BJ (cell line): Measurements from ENCODE around the gene TC2N. TPM values are rescaled to one million over a fixed set of nuclear protein-coding genes. Genes with fewer than 3 reads are reported as not detected.

ENCODE experiments used
- CTCF ChIA-PET: fragments of 350-600 bp; formaldehyde crosslinking; extraction: SDS; loops from one replicate; lab custom pipeline; 2021; ENCODE audit warnings: antibody characterized with exemption, inconsistent platforms; lab: Yijun Ruan, JAX
- POLR2A ChIA-PET: fragments of 300-600 bp; sonication (Branson Sonifier 250); formaldehyde crosslinking; extraction: SDS; loops from one replicate; lab custom pipeline; 2021; ENCODE audit warnings: antibody characterized with exemption; lab: Charles Lee
- DNase-seq: peaks from one replicate; pipeline ENCODE4 v3.0.0-alpha.2; 2011; ENCODE audit warnings: low read depth
- H3K27me3 ChIP-seq: 2 replicates; pipeline ENCODE4 v1.6.0; 2011; ENCODE audit warnings: low read length; ENCODE audit not compliant: control insufficient read depth, insufficient read depth
- H3K36me3 ChIP-seq: 2 replicates; pipeline ENCODE4 v1.5.1; 2011; ENCODE audit warnings: low read length; ENCODE audit not compliant: control insufficient read depth, insufficient read depth
- H3K4me3 ChIP-seq: 2 replicates; pipeline ENCODE4 v1.5.1; 2011; ENCODE audit warnings: low read depth, mild to moderate bottlenecking, control low read depth, low read length
- polyA plus RNA-seq: library from polyadenylated mRNA; depleted of rRNA; stranded (reverse); fragments of >200 nt; gene quantifications from 2 replicates; pipeline ENCODE4 v1.2.3, GENCODE V29; 2011
- TF ChIP-seq, protein P1 (sequence below): IDR thresholded peaks from 2 replicates; pipeline ENCODE4 v1.5.1; 2011; ENCODE audit warnings: low read depth, mild to moderate bottlenecking, control low read depth, inconsistent platforms, low read length, moderate library complexity; ENCODE audit not compliant: insufficient read depth

TC2N gene
- polyA plus RNA-seq, 1 experiment = 0.05 TPM

DNA sequence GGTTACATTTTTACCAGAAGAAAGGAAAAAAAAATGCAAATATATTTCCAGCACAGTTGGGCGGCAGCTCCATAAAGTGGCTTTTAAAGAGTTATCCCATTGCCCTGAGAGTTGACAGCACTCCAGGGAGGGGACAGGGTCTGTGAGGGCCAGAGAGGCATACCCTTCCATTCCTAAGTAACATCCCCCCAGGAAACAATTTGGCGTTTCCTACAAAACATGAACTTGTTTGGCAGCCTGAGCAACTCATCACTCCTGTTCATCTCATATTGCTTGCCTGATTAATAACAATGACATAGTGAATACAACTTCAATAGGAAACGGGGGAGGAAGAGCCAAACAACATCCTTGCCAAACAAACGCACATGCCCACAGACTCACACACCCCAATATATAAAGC lies 23.3 kb downstream of the TC2N start:
- TF ChIP-seq, protein P1, sequence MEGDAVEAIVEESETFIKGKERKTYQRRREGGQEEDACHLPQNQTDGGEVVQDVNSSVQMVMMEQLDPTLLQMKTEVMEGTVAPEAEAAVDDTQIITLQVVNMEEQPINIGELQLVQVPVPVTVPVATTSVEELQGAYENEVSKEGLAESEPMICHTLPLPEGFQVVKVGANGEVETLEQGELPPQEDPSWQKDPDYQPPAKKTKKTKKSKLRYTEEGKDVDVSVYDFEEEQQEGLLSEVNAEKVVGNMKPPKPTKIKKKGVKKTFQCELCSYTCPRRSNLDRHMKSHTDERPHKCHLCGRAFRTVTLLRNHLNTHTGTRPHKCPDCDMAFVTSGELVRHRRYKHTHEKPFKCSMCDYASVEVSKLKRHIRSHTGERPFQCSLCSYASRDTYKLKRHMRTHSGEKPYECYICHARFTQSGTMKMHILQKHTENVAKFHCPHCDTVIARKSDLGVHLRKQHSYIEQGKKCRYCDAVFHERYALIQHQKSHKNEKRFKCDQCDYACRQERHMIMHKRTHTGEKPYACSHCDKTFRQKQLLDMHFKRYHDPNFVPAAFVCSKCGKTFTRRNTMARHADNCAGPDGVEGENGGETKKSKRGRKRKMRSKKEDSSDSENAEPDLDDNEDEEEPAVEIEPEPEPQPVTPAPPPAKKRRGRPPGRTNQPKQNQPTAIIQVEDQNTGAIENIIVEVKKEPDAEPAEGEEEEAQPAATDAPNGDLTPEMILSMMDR = no peak
- H3K27me3 ChIP-seq = peaks cover 1% of the 10 kb centered on the region; the same call in 1 of the 2 replicates
- no peak overlapping the region for H3K4me3 ChIP-seq
- H3K36me3 ChIP-seq = no peaks in the 10 kb centered on the region
- CTCF ChIA-PET = no interaction called here
- DNase-seq = no peak
- POLR2A ChIA-PET = no interaction called here

DNA sequence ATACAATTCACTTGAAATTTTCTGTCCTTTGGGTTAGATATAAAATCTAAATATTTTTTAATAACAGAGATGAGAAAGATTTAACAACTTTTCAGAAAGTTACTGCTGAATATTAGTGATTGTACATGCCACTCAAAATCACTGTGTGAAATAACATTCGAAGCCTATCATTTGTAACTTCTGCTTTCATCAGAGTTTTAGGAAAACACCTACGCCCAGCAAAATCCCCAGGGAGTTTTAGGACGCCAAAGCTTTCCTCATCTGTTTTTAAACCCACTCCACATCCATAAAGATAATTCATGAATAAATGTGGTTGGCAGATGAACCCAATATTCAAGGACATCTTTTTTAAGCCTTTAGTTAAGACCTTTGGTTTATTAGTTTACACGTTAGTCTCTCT lies 23.9 kb downstream of the TC2N start:
- no peak for DNase-seq
- peaks cover 1% of the 10 kb centered on the region; the same call in 1 of the 2 replicates for H3K27me3 ChIP-seq
- TF ChIP-seq, protein P1 = no peak
- CTCF ChIA-PET = no interaction called here
- POLR2A ChIA-PET = no interaction called here
- H3K36me3 ChIP-seq = no peaks in the 10 kb centered on the region
- H3K4me3 ChIP-seq = no peak overlapping the region

DNA sequence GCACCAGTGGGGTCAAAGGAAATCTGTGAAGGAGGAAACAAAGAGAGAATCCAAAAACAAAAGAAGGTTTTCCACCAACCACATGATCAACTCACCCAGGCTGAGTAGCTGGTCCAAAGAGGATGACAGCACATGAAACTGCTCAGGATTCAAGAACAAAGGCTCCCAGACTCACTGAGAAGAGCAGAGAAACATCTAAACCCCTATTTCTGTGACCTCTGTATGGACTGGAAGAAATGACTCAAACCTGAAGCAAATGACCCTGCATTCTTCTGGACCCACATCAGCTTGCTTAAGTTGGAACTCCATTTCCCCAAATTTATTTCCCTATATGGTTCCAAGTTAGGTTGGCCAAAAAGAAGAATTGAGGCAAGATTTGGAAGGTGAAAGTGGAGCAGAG lies 26.3 kb downstream of the TC2N start:
- peaks cover 5% of the 10 kb centered on the region for H3K27me3 ChIP-seq
- no peak for DNase-seq
- no peaks in the 10 kb centered on the region for H3K36me3 ChIP-seq
- TF ChIP-seq, protein P1 = no peak
- POLR2A ChIA-PET = no interaction called here
- CTCF ChIA-PET = interaction anchor here (0.6 kb wide), 1 partner anchor 938 kb away, joined by 3 read pairs; no protein-coding TSS in a partner anchor
- H3K4me3 ChIP-seq = no peak overlapping the region

DNA sequence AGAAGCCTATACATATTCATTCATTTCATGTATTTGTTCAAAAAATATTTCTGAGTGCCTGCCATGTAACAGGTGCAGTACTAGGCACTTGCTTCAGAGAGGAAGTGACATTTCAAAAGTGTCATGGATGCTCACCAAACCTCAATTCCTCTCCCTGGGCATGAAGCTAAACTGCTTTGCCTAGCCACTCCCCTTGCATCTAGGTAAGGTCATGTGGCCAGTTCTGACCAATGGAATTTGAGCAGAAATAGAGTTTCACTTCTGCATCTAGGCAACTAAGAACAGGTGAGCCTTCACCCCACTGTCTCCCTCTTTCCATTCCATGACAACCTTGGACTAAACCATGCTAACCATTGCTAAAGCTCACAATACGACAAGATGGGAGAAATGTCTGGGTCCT lies 27.6 kb downstream of the TC2N start:
- TF ChIP-seq, protein P1 = no peak
- H3K27me3 ChIP-seq = peaks cover 9% of the 10 kb centered on the region
- no peaks in the 10 kb centered on the region for H3K36me3 ChIP-seq
- no peak for DNase-seq
- ChIA-PET POLR2A (no interaction called here), CTCF (interaction anchor here (0.9 kb wide), 1 partner anchor 13 kb away, joined by 3 read pairs; no protein-coding TSS in a partner anchor)
- H3K4me3 ChIP-seq = no peak overlapping the region

DNA sequence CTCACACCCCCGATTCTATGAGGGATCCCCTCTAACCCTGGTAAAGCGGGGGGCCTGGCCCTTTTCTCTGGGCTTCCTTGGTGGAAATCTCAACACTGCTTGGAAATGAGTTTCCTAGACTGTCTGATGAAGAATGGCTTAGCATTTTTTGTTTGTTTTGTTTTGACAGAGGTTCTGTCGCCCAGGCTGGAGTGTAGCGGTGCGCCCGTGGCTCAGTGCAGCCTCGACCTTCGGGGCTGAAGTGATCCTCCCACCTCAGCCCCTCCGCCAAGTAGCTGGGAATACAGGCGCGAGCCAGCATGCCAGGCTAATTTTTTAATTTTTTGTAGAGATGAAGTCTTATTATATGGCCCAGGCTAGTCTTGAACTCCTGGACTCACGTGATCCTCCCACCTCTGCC lies 30.3 kb downstream of the TC2N start:
- ChIA-PET POLR2A (no interaction called here), CTCF (no interaction called here)
- DNase-seq = no peak
- TF ChIP-seq, protein P1 = no peak
- Histone ChIP-seq H3K4me3 (no peak overlapping the region), H3K27me3 (peaks cover 9% of the 10 kb centered on the region), H3K36me3 (no peaks in the 10 kb centered on the region)
